Endometrial microvascular endothelial cells (primary cell): Measurements from ENCODE around the gene N4BP2L2. TPM values are rescaled to one million over a fixed set of nuclear protein-coding genes. Genes with fewer than 3 reads are reported as not detected.

Experiments used
- in situ Hi-C: cut with HindIII; loops from 2 replicates; pipeline ENCODE4 v1.10.0; 2017; ENCODE audit warnings: low sequenced_read_pairs, low pct_unique_long_range_greater_than_20kb; ENCODE audit errors: inconsistent ontology term
- total RNA-seq: library from RNA; depleted of rRNA; stranded (reverse); fragments of >200 nt; gene quantifications from one replicate; pipeline ENCODE4 v1.2.3, GENCODE V29; 2015; ENCODE audit errors: inconsistent ontology term

Gene N4BP2L2
- total RNA-seq, 1 donor from 2014 or later, result 24.7 TPM

- in situ Hi-C loops, result no loop called here
Observed at GRCh38 chr13:32476021-32476731, 62.4 kb downstream of the N4BP2L2 start.

DNA sequence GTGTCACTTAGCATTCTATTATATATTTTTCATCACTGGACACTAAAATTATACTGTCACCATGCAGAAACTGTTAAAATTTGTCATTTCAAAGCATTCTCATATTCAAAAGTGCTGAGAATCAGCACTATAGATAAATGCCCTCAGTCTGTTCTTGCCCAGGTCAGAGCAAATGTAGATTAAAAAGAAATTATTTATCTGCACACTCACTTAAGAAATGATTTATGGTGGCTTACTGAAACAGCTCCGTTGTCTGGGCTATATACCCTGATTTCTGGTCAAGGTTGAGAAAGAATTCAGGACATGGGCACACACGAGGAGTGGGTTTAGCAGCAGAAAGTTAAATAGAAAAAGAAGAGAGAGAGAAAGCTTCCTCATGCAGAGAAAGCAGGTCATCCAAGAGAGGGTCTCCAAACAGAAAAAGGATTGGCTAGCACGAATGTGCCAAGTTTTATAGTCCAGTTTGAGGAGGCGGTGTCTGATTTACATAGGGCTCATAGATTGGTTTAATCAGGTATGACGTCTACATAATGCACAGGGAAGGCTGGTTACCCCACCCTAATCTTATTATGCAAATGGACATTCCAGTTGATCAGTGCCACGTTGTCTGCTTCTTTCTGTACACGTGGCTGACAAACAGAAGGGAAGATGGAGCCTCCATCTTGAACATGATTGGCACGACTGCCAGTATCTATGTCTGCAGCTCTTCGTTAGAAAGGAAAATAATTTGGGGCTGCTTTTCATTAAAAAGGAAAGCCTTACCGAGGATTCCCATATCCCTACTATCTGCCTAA lies 63.4 kb downstream of the N4BP2L2 start:
- in situ Hi-C loops, result no loop called here

GRCh38 chr13:32473650-32474049 lies 64.9 kb downstream of the N4BP2L2 start:
- in situ Hi-C loops, result no loop called here

DNA sequence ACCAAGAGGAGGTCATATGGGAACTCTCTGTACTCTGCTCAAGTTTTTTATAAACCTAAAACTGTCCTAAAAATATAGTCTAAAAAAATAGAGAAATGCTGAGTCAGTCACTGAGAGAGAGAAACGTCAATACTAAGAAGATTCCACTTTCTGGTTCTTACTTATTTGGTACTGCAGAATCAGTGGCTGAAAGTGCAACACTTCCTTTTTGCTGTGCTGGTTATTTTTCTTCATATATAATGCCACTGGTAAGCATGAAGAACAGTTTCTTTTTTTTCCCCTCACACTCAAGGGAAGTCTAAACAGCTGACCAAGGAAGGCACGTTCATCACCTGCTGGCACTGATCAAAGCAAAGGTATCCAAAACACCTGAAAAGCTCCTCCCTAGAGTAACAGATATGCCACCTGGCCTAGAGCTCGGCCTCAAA lies 66.4 kb downstream of the N4BP2L2 start:
- in situ Hi-C loops, result no loop called here

GRCh38 chr13:32471187-32471922 lies 67.2 kb downstream of the N4BP2L2 start:
- in situ Hi-C loops, result no loop called here

DNA sequence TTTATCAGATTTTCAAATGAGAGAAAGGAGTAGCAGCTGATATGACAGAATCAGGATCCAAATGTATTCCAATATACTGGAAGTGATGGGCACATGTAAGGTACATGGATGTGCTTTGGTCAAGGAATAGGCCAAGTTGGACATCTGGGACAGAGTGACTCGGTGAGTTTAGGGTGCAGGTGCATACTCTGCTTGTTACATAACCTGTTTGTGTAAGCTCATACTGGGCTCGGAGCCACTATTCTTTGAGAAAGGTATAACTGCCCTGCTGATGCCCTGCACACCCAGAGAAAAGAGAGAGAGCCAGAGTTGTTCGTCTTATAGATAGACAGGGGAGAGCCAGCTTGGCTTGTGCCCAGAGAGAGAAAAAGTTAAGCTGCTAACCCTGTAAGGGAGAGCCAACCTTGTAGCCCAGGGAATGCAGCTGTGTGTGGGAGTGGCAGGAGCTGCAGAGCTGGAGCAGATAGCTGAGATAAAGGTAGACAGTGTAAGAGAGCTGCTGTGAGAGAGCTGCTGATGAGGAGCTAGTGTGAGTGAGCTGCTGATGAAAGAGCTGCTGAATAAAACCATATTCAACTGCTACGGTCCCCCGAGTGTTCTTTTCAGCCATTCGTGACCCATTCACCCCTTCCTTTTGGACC lies 70.0 kb downstream of the N4BP2L2 start:
- in situ Hi-C loops, result no loop called here

GRCh38 chr13:32456591-32456990 lies 82.0 kb downstream of the N4BP2L2 start:
- in situ Hi-C loops, result no loop called here

GRCh38 chr13:32455594-32455903 lies 83.0 kb downstream of the N4BP2L2 start:
- in situ Hi-C loops, result no loop called here

DNA sequence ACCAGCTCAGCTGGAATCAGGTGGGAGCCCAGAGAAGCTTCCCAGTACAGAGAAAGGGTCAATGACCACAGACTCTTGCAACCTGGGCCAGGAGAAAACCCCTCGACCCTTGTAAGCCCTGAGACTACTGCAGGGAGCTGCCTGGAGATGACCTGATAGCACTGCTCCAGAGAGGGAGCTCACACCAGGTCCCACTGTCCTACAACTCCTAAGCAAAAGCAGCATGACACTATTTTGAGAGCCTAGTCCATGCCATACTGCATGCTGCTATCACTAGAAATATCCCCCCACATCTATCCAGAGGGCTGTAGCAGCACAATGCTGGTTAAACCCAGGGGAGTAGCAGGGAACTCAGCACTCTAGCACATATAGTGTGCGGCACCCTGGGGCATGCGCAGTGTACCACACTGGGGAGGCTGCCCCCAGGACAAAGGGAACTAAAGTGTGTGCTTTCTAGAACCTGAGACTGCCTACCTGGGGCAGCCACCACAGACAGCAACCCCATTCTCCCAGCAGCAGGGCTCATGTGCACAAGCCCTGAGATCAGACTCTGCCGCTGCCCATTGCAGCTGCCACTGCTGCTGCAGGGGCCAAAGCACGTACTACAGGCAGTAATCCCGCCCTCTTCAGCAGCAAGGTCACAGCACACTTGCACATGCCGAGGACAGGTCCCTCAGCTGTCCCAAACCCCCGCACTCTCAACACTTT lies 83.6 kb downstream of the N4BP2L2 start:
- in situ Hi-C loops, result no loop called here

GRCh38 chr13:32453981-32454380 lies 84.6 kb downstream of the N4BP2L2 start:
- in situ Hi-C loops, result no loop called here

- in situ Hi-C loops, result no loop called here
Observed at GRCh38 chr13:32448972-32449371, 89.6 kb downstream of the N4BP2L2 start.

DNA sequence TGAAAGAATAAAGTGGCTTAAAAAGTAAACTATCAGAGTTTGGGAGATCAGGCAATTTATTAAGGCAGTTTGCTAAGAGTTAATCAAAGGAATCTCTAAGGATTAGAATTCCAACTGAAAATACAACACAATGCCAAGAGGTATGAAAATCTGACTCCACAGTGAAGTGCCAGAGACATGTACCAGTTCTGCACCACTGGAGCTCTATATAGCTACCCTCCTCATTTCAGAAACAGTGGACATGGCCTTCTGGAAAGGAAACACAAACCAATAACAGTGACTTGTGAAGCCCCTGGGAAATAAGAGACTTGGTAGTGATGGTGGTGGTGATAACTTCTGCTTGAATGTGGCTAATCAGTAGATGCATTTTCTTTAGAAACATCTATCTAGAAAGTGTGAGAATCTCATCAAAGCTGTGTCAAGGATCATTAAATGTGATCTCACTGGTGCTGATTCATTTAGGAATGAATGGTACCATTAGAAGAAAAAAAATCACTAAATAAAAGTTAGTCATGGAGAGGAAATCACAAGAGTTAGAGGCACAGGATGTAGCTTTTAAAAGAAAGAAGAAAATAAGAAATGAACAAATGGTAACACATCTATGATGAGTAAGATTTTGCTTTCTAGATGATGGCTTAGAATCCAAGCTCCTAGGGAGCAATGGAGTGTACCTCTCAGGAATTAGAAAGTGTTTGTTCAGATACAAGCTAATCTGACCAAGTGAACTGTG lies 90.5 kb downstream of the N4BP2L2 start:
- in situ Hi-C loops, result no loop called here

GRCh38 chr13:32446773-32447465 lies 91.7 kb downstream of the N4BP2L2 start:
- in situ Hi-C loops, result no loop called here

- in situ Hi-C loops, result no loop called here
Observed at GRCh38 chr13:32446220-32446619, 92.4 kb downstream of the N4BP2L2 start.

DNA sequence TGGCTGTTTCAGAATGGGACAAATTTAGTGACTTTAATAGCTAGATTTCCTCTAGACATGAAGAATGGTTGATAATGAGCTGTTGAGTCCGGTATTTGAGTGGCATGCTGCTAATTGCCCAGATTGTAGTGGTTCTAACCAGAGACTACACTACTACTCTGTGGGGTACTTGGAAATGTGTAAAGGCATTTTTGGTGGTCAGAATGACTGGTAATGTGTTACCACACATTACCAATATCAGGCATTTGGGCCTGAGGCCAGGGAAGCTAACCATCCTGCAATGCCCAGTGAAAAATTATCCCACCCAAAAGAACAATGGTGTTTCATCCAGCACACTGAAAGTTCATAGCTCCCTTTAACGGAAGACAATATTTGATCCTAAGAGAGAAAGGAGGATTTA lies 93.1 kb downstream of the N4BP2L2 start:
- in situ Hi-C loops, result no loop called here

- in situ Hi-C loops, result no loop called here
Observed at GRCh38 chr13:32443111-32443510, 95.5 kb downstream of the N4BP2L2 start.

- in situ Hi-C loops, result no loop called here
Observed at GRCh38 chr13:32438871-32439270, 99.7 kb downstream of the N4BP2L2 start.

- in situ Hi-C loops, result no loop called here
Observed at GRCh38 chr13:32432856-32433255, 105.7 kb downstream of the N4BP2L2 start.
